BLaER1 treated with 17β-estradiol and CSF1 and Interleukin-3, amounts not matched to agents 10 nM and 100 nM (cell line): ENCODE data around the gene MCCD1.

Source experiments
- H3K27ac ChIP-seq, 11 experiments: shearing (Covaris generic); formaldehyde crosslinking; 2 replicates each; pipeline ENCODE4 v1.8.1; 2022
- H3K27me3 ChIP-seq, 11 experiments: shearing (Covaris generic); formaldehyde crosslinking; 2 replicates each; pipeline ENCODE4 v1.8.1; 2022
- H3K36me3 ChIP-seq, 11 experiments: shearing (Covaris generic); formaldehyde crosslinking; 2 replicates each; pipeline ENCODE4 v1.8.1; 2022
- H3K4me1 ChIP-seq, 10 experiments: shearing (Covaris generic); formaldehyde crosslinking; 2 replicates each; pipeline ENCODE4 v1.8.1; 2022
- H3K4me2 ChIP-seq, 11 experiments: shearing (Covaris generic); formaldehyde crosslinking; 2 replicates each; pipeline ENCODE4 v1.8.1; 2022
- H3K4me3 ChIP-seq, 10 experiments: shearing (Covaris generic); formaldehyde crosslinking; 2 replicates each; pipeline ENCODE4 v1.8.1; 2022
- H3K9ac ChIP-seq, 11 experiments: shearing (Covaris generic); formaldehyde crosslinking; 2 replicates each; pipeline ENCODE4 v1.8.1; 2022
- H3K9me3 ChIP-seq, 11 experiments: shearing (Covaris generic); formaldehyde crosslinking; replicated peaks in 1 of 11; 2 replicates each; pipeline ENCODE4 v1.8.1; 2022
- H4K20me1 ChIP-seq, 11 experiments: shearing (Covaris generic); formaldehyde crosslinking; 2 replicates each; pipeline ENCODE4 v1.8.1; 2022
- Cebpa-rat ChIP-seq, 11 experiments: shearing (Covaris generic); IDR thresholded peaks; 2 replicates each; pipeline ENCODE4 v1.8.1; 2022

Gene MCCD1

GRCh38 chr6:31525932-31526591, 2.7 kb upstream of the MCCD1 start:
- Histone ChIP-seq H3K36me3 (peaks cover 16 to 22% (median 18%) of the 10 kb centered on the region in 11 experiments), H4K20me1 (peaks cover 17 to 44% (median 27%) of the 10 kb centered on the region in 11 experiments), H3K4me3 (no peak overlapping the region), H3K9me3 (no peaks in the 10 kb centered on the region), H3K27me3 (no peaks in the 10 kb centered on the region), H3K4me1 (peaks cover 0 to 11% (median 0%) of the 10 kb centered on the region in 10 experiments; a peak in 4 of 20 replicates), H3K4me2 (peak overlapping the region in 1 of 11 experiments; percentile 35; a peak in 1 of 22 replicates), H3K27ac (peak overlapping the region in 1 of 11 experiments; percentile 25; a peak in 2 of 22 replicates), H3K9ac (peak overlapping the region in 1 of 11 experiments; percentile 19; a peak in 1 of 22 replicates)
- TF ChIP-seq Cebpa-rat (IDR thresholded peaks at IDR 0.05) = no peak

GRCh38 chr6:31528307-31528777, 420 bp upstream of the MCCD1 start:
- H3K4me3 ChIP-seq = no peak overlapping the region
- peaks cover 0 to 11% (median 0%) of the 10 kb centered on the region in 10 experiments; a peak in 5 of 20 replicates for H3K4me1 ChIP-seq
- no peak overlapping the region for H3K4me2 ChIP-seq
- H3K36me3 ChIP-seq = peaks cover 38 to 45% (median 40%) of the 10 kb centered on the region in 11 experiments
- H3K27ac ChIP-seq = no peak overlapping the region
- no peak overlapping the region for H3K9ac ChIP-seq
- H3K9me3 ChIP-seq = no peaks in the 10 kb centered on the region
- no peaks in the 10 kb centered on the region for H3K27me3 ChIP-seq
- peaks cover 38 to 67% (median 49%) of the 10 kb centered on the region in 11 experiments for H4K20me1 ChIP-seq
- TF ChIP-seq Cebpa-rat (IDR thresholded peaks at IDR 0.05) = no peak

GRCh38 chr6:31529329-31530150, 778 bp downstream of the MCCD1 start:
- H3K4me2 ChIP-seq = no peak overlapping the region
- H3K36me3 ChIP-seq = peaks cover 50 to 57% (median 52%) of the 10 kb centered on the region in 11 experiments
- no peak overlapping the region; a peak in 1 of 22 replicates for H3K9ac ChIP-seq
- H4K20me1 ChIP-seq = peaks cover 50 to 79% (median 61%) of the 10 kb centered on the region in 11 experiments
- TF ChIP-seq Cebpa-rat (IDR thresholded peaks at IDR 0.05) = no peak
- H3K27me3 ChIP-seq = no peaks in the 10 kb centered on the region
- H3K27ac ChIP-seq = no peak overlapping the region
- no peak overlapping the region for H3K4me3 ChIP-seq
- H3K4me1 ChIP-seq = peaks cover 0 to 17% (median 3%) of the 10 kb centered on the region in 10 experiments; a peak in 9 of 20 replicates
- no peaks in the 10 kb centered on the region for H3K9me3 ChIP-seq

- H4K20me1 ChIP-seq = peaks cover 61 to 90% (median 72%) of the 10 kb centered on the region in 11 experiments
These were observed 1.9 kb downstream of the MCCD1 start for GRCh38 chr6:31530659-31531058.

GRCh38 chr6:31531162-31531561, 2.4 kb downstream of the MCCD1 start:
- Histone ChIP-seq H3K9ac (no peak overlapping the region), H3K4me1 (peaks cover 0 to 27% (median 8%) of the 10 kb centered on the region in 10 experiments; a peak in 12 of 20 replicates), H3K4me2 (no peak overlapping the region), H4K20me1 (peaks cover 66 to 95% (median 78%) of the 10 kb centered on the region in 11 experiments), H3K27ac (no peak overlapping the region), H3K4me3 (no peak overlapping the region), H3K9me3 (no peaks in the 10 kb centered on the region), H3K27me3 (no peaks in the 10 kb centered on the region), H3K36me3 (peaks cover 66 to 73% (median 69%) of the 10 kb centered on the region in 11 experiments)
- TF ChIP-seq Cebpa-rat (IDR thresholded peaks at IDR 0.05) = no peak

More at GRCh38 chr6:31530659-31531058, 1.9 kb downstream of the MCCD1 start:
- H3K9me3 ChIP-seq = no peaks in the 10 kb centered on the region
- H3K27ac ChIP-seq = no peak overlapping the region
- H3K4me1 ChIP-seq = peaks cover 0 to 27% (median 7%) of the 10 kb centered on the region in 10 experiments; a peak in 9 of 20 replicates
- no peak for TF ChIP-seq Cebpa-rat (IDR thresholded peaks at IDR 0.05)
- no peaks in the 10 kb centered on the region for H3K27me3 ChIP-seq
- no peak overlapping the region for H3K4me3 ChIP-seq
- H3K9ac ChIP-seq = no peak overlapping the region
- H3K36me3 ChIP-seq = peaks cover 61 to 68% (median 64%) of the 10 kb centered on the region in 11 experiments
- H3K4me2 ChIP-seq = no peak overlapping the region

GRCh38 chr6:31531771-31532643, 3.2 kb downstream of the MCCD1 start:
- Histone ChIP-seq H3K9me3 (no peaks in the 10 kb centered on the region), H3K27ac (no peak overlapping the region), H3K36me3 (peaks cover 75 to 82% (median 77%) of the 10 kb centered on the region in 11 experiments), H3K27me3 (no peaks in the 10 kb centered on the region), H3K4me2 (no peak overlapping the region), H3K9ac (no peak overlapping the region), H3K4me3 (no peak overlapping the region), H3K4me1 (peaks cover 0 to 31% (median 10%) of the 10 kb centered on the region in 10 experiments; a peak in 12 of 20 replicates), H4K20me1 (peaks cover 75 to 97% (median 86%) of the 10 kb centered on the region in 11 experiments)
- TF ChIP-seq Cebpa-rat (IDR thresholded peaks at IDR 0.05) = no peak

GRCh38 chr6:31532644-31533454, 4.1 kb downstream of the MCCD1 start:
- Histone ChIP-seq H3K27ac (no peak overlapping the region), H3K4me1 (peaks cover 0 to 38% (median 13%) of the 10 kb centered on the region in 10 experiments; a peak in 12 of 20 replicates), H3K27me3 (no peaks in the 10 kb centered on the region), H3K4me2 (no peak overlapping the region), H3K36me3 (peaks cover 83 to 90% (median 85%) of the 10 kb centered on the region in 11 experiments), H3K4me3 (no peak overlapping the region), H4K20me1 (peaks cover 83 to 100% (median 92%) of the 10 kb centered on the region in 11 experiments), H3K9me3 (no peaks in the 10 kb centered on the region), H3K9ac (no peak overlapping the region)
- no peak for TF ChIP-seq Cebpa-rat (IDR thresholded peaks at IDR 0.05)
